Calu3 (cell line): ENCODE measurements around the gene ENTPD5. TPM values are rescaled to one million over a fixed set of nuclear protein-coding genes. Genes with fewer than 3 reads are reported as not detected.
"Not testable (repeated sequence)": the region's sequence is repeated elsewhere in the genome, so short reads cannot be mapped to it uniquely, and the experiment has no call there.

Experiments
- BruUV-seq: library from RNA; stranded (reverse); fragments of 400-500 nt; replicated peaks from 2 replicates; lab custom pipeline; 2021; lab: Mats Ljungman, UMichigan
- CTCF ChIA-PET: fragments of 300-600 bp; sonication (Branson Sonifier 250); formaldehyde crosslinking; loops from one replicate; lab custom pipeline; 2022; ENCODE audit warnings: antibody characterized with exemption; lab: Charles Lee
- DNase-seq: peaks from one replicate; pipeline ENCODE4 v3.0.0; 2022
- H3K27ac Mint-ChIP-seq: one replicate; pipeline ENCODE4 v1.8.0; 2022; ENCODE audit warnings: mixed read lengths; ENCODE audit not compliant: unreplicated experiment
- H3K27me3 Mint-ChIP-seq: one replicate; pipeline ENCODE4 v1.8.0; 2022; ENCODE audit warnings: mixed read lengths; ENCODE audit not compliant: unreplicated experiment
- H3K36me3 Mint-ChIP-seq: one replicate; pipeline ENCODE4 v1.8.0; 2022; ENCODE audit warnings: mild to moderate bottlenecking, moderate library complexity, mixed read lengths; ENCODE audit not compliant: insufficient read depth, unreplicated experiment
- H3K4me1 Mint-ChIP-seq: one replicate; pipeline ENCODE4 v1.8.0; 2022; ENCODE audit warnings: mild to moderate bottlenecking, low read depth, mixed read lengths; ENCODE audit not compliant: unreplicated experiment
- H3K4me3 Mint-ChIP-seq: one replicate; pipeline ENCODE4 v1.8.0; 2022; ENCODE audit warnings: mild to moderate bottlenecking, low read depth, moderate library complexity, mixed read lengths; ENCODE audit not compliant: unreplicated experiment
- H3K9me3 Mint-ChIP-seq: one replicate; pipeline ENCODE4 v1.8.0; 2022; ENCODE audit warnings: low read depth, mixed read lengths; ENCODE audit not compliant: unreplicated experiment
- CTCF ChIP-seq: fragments of 200-600 bp; IDR thresholded peaks from one replicate; pipeline ENCODE4 v1.8.0; 2022; ENCODE audit warnings: antibody characterized with exemption; ENCODE audit not compliant: unreplicated experiment
- intact Hi-C: fragments of 100-400 bp; cut with micrococcal nuclease; formaldehyde crosslinking; loops from one replicate; pipeline ENCODE4 v1.10.0; 2022; ENCODE audit not compliant: unreplicated experiment
- total RNA-seq: library from RNA; stranded (reverse); gene quantifications from 2 replicates; pipeline ENCODE4 v1.2.3, GENCODE V29; 2022

Gene ENTPD5
- total RNA-seq, 1 experiment from 2014 or later, result 10.0 TPM

GRCh38 chr14:74008843-74009499 lies 10.1 kb downstream of the ENTPD5 start:
- intact Hi-C loops, result no loop called here
- CTCF ChIA-PET, result no interaction called here
- Mint-ChIP-seq H3K27me3 (no peaks in the 10 kb centered on the region), H3K36me3 (no peaks in the 10 kb centered on the region), H3K27ac (no peak overlapping the region), H3K9me3 (no peaks in the 10 kb centered on the region), H3K4me1 (peaks cover 8% of the 10 kb centered on the region), H3K4me3 (no peak overlapping the region)
- no peak for DNase-seq
- no TSS peak for BruUV-seq
- TF ChIP-seq CTCF, result no peak

GRCh38 chr14:74005664-74006063 lies 13.4 kb downstream of the ENTPD5 start:
- H3K9me3 Mint-ChIP-seq, H3K4me1 Mint-ChIP-seq, H3K4me3 Mint-ChIP-seq, CTCF ChIA-PET, intact Hi-C loops, H3K27me3 Mint-ChIP-seq, DNase-seq, BruUV-seq, H3K36me3 Mint-ChIP-seq, H3K27ac Mint-ChIP-seq: not testable (repeated sequence)

GRCh38 chr14:73998726-73999125 lies 20.4 kb downstream of the ENTPD5 start:
- no peak overlapping the region for H3K27ac Mint-ChIP-seq
- peaks cover 34% of the 10 kb centered on the region for H3K4me1 Mint-ChIP-seq
- no peak overlapping the region for H3K4me3 Mint-ChIP-seq
- intact Hi-C loops, result no loop called here
- H3K36me3 Mint-ChIP-seq, result no peaks in the 10 kb centered on the region
- TF ChIP-seq CTCF, result no peak
- DNase-seq, result no peak
- no TSS peak for BruUV-seq
- no peaks in the 10 kb centered on the region for H3K27me3 Mint-ChIP-seq
- CTCF ChIA-PET, result interaction anchor here (1.8 kb wide), 1 partner anchor 15 kb away, joined by 5 read pairs; no protein-coding TSS in a partner anchor
- H3K9me3 Mint-ChIP-seq, result no peaks in the 10 kb centered on the region

- no TSS peak for BruUV-seq
- Mint-ChIP-seq H3K4me1 (peaks cover 34% of the 10 kb centered on the region), H3K27ac (no peak overlapping the region), H3K4me3 (no peak overlapping the region), H3K27me3 (no peaks in the 10 kb centered on the region), H3K36me3 (no peaks in the 10 kb centered on the region), H3K9me3 (no peaks in the 10 kb centered on the region)
- DNase-seq, result no peak
- intact Hi-C loops, result no loop called here
- CTCF ChIA-PET, result interaction anchor here (0.6 to 1.8 kb wide), 2 partner anchors 16 to 39 kb away, joined by 3 to 5 read pairs; no protein-coding TSS in a partner anchor
- no peak for TF ChIP-seq CTCF
Measured at GRCh38 chr14:73997944-73998447, 21.1 kb downstream of the ENTPD5 start.
